ENCODE results near the gene RIC3.

Gene RIC3

DNA sequence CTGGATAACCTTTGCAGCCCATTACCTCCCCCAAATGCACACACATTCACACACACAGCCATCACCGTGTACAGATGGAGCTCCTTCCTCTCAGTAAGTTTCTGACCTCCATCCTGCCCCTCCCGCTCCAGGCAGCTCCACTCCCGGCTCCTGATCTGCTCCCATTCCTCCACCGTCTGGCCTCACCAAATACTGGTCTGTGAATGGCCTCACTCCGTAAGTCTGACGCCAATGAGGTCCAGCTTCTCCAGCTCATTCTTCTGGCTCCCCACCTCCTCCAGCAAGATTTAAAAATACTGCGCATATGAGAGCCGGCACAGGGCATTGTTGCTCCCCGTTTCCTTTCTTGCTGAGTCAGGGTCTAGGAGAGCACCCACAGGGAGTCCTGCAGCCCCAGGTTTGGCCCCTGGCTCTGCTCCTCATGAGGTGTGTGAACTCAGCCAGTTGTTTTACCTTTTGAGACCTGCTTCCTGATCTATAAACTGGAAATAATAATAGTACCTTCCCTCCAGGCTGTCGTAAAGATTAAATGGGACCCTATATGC, 101.8 kb downstream of the RIC3 start:
- DNase-seq (ENCODE audit: low read depth): no peak

DNA sequence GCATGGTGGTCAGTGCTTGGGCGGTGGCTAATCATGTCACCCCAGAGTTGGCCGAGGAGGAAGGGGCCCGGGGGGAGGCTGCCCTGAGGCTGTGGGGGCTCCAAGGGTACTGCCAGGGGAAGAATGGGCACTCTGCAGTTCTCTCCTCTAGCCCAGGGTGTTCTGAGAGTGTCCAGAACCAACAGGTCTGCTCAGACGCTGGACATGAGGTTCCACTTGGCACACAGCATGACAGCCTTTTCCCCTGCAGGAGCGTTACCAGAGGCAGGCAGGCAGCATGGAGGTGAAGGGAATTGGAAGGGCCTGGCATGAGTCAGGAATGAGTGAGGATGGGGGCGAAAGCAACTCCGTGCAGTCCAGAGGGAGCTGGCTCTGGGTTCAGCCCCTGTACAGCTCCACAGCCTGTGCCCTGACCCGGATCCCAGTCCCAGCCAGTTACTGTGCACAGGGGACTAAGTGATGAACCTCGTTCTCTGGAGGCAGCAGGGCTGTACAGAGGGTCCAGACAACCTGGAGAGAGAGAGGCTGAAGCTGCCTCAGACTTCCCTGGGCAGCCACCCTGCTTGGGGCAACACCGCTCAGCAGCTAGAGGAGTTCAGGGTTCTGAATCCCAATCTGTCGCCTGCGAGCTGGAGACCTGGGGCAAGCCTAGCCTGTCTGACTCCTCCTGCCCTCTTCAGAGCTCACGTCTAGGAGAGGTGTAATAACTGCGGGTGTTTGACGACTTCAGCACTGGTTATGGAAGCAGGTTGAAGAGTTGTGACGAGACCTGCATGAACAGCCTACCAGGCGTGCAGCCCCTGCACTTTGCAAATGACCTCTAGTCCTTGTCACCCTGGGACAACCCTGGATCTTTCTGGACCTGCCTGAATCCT, 102.6 kb downstream of the RIC3 start:
- no peak for DNase-seq (ENCODE audit: low read depth)

- no peak for DNase-seq (ENCODE audit: low read depth)
Measured at GRCh38 chr11:8065031-8065430, 103.8 kb downstream of the RIC3 start.

DNA sequence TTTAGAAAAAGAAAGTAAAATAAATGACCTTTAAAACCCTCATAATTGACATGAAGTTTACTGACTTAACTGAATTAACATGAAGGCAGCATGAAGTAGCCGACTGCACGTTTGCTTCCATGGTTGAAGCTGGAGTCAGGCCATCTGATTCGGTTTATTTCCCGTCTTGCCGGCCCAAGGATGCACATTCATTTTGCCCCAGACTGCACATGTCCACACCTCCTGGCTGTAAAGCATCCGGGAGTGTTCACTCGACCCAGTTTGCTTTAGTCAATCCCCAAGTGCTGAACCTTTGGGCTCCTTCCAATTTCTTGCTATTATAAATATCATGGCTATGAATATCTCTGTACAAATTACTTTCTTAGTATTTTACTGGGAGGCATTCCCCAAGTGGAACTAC, 105.5 kb downstream of the RIC3 start:
- DNase-seq (ENCODE audit: low read depth): no peak

DNA sequence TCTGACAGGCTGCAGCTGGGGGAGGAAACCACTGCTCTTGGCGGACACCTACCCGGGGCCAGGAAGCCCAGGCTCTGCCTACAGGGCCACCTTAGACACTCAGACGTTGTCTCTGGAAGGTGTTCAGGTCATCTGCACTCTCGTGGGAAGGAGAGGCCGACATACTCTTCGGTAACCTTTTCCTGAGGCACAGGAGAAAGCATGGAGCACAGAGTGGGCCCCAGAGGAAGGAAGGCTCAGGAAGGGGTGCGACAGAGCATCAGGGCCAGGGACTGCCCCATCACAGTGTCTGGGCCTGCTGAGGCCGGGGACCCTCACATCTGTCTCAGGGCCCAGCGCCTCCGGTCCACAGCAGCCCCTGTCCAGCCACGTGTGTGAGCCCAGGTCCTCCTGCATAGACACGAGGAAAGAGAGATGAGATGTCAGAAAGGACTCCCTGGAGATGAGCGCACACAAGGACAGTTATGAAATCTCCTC, 106.0 kb downstream of the RIC3 start:
- DNase-seq (ENCODE audit: low read depth): no peak

GRCh38 chr11:8061555-8062428, 107.0 kb downstream of the RIC3 start:
- DNase-seq (ENCODE audit: low read depth): no peak

- DNase-seq (ENCODE audit: low read depth): no peak
Measured at GRCh38 chr11:8060801-8061554, 107.8 kb downstream of the RIC3 start.

GRCh38 chr11:8060146-8060719, 108.6 kb downstream of the RIC3 start:
- no peak for DNase-seq (ENCODE audit: low read depth)

DNA sequence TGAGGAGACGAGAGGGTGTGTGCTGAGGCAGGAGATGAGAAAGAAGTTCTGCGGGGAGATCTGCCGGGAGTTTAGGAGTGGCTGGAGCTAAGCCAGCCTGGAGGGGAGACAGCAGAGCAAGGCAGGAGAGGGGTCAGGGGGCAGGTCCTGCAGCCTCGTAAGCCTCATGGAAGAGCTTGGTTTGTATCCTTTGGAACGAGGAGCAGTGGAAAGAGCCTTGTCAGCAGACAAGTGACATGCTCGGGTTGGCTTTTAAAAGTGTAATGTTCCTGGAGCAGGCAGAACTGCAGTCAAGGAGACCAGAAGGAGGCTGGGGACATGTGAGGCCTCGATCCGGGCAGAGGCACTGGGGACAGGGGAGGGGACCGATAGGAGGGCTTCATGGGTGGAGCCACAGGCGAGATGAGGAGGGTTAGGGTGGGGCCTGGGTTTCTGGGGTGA, 109.2 kb downstream of the RIC3 start:
- no peak for DNase-seq (ENCODE audit: low read depth)

DNA sequence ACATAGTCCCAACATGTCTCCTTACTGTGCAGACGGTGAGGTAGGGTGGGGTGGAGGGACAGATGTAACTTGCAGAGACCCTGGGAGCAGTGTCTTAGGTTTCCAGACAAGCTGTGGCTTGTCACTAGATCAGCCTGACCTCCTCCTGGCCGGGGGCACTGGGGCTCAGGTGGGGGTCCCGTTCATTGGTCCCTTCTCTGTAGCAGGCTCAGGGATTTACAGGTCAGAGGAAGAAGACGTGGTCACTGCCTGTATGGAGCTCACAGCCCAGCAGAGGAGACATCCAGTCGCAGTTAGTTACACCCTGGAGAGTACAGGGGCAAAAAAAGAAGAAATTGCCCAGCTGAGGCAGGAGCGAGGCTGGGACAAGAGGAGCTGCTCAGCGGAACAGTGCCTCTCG, 109.8 kb downstream of the RIC3 start:
- DNase-seq (ENCODE audit: low read depth): no peak

- DNase-seq (ENCODE audit: low read depth): no peak
Measured at GRCh38 chr11:8058216-8058615, 110.6 kb downstream of the RIC3 start.

DNA sequence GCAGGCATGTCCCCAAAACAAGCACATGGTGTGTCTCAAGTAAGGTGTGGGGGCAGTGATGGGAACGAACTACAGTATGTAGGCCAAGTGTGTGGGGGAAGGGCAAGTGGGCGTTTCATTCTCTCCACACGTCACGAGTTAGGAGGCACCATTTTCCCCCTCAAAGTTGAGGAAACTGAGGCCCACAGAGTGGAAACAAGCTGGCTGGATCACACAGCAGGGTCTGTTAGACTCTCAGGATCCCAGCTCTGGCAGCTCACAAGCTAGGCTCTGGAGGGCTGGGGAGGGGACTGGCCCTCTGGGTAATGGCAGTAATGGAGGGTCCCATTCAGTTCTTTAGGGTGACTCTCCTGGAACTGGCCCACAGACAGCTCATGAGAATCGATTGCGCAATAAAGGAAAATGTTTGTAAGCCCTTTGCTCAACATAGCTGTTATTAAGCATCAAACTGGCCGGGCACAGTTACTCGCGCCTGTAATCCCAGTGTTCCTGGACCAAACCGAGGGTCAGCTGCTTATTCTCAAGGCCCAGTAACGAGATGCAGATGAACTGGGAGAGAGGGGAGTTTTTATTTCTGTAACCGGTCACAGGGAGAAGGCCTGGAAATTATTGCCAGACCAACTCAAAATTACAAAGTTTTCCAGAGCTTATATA, 111.9 kb downstream of the RIC3 start:
- DNase-seq (ENCODE audit: low read depth): no peak

All from CMK (cell line).